Breast epithelium (tissue), 4 donors: ENCODE results near the gene GNAO1. TPM values are rescaled to one million over a fixed set of nuclear protein-coding genes. Genes with fewer than 3 reads are reported as not detected.

Experiments used
- DNase-seq, 2 donors: peaks; one replicate each; pipeline ENCODE4 v3.0.0-alpha.2; 2019; ENCODE audit warnings: low spot score in 2 of 2
- H3K27ac ChIP-seq, 2 donors: fragments of 200-600 bp; sonication (generic) in 1 of 2; one replicate each; pipeline ENCODE4 v1.5.1; 2016 to 2019; ENCODE audit warnings: mild to moderate bottlenecking in 1 of 2
- H3K27me3 ChIP-seq, 2 donors: fragments of 200-600 bp; sonication (generic) in 1 of 2; one replicate each; pipeline versions ENCODE4 v1.5.1 to v1.6.0; 2017 to 2019; ENCODE audit warnings: control low read depth in 1 of 2, mild to moderate bottlenecking in 1 of 2
- H3K36me3 ChIP-seq: fragments of 200-600 bp; one replicate; pipeline ENCODE4 v1.5.1; 2019
- H3K4me1 ChIP-seq, 2 donors: fragments of 200-600 bp; sonication (generic); one replicate each; pipeline ENCODE4 v1.5.1; 2016 to 2019; ENCODE audit warnings: control low read depth in 1 of 2
- H3K4me3 ChIP-seq, 3 donors: fragments of 200-600 bp; sonication (generic); 1 replicate in 2 of 3; 2 replicates in 1 of 3; pipeline ENCODE4 v1.5.1; 2016 to 2019; ENCODE audit warnings: mild to moderate bottlenecking in 3 of 3, moderate library complexity in 2 of 3
- H3K9me3 ChIP-seq, 2 donors: fragments of 200-600 bp; sonication (generic) in 1 of 2; one replicate each; pipeline ENCODE4 v1.5.1; 2016 to 2019; ENCODE audit warnings: control low read depth in 1 of 2
- POLR2A ChIP-seq: fragments of 450-650 bp; IDR thresholded peaks from one replicate; pipeline ENCODE4 v1.6.1; 2016; ENCODE audit warnings: antibody characterized with exemption, mild to moderate bottlenecking, moderate library complexity
- POLR2AphosphoS5 ChIP-seq, 3 donors: sonication (generic); formaldehyde crosslinking; IDR thresholded peaks; one replicate each; pipeline ENCODE4 v1.6.1; 2017; ENCODE audit warnings: antibody characterized with exemption in 3 of 3
- intact Hi-C: fragments of 100-400 bp; cut with DNase I; formaldehyde crosslinking; loops from one replicate; pipeline ENCODE4 v1.15.1; 2023; ENCODE audit warnings: low total_unique reads
- total RNA-seq, 3 donors: library from RNA; depleted of rRNA; stranded (reverse); fragments of >200 nt; gene quantifications; one replicate each; pipeline ENCODE4 v1.1.0, GENCODE V29; 2016
- TF ChIP-seq, protein P1 (sequence below), 3 donors: fragments of 450-650 bp; IDR thresholded peaks; one replicate each; pipeline ENCODE4 v1.5.1; 2016 to 2017; ENCODE audit warnings: antibody characterized with exemption in 3 of 3, mild to moderate bottlenecking in 3 of 3, moderate library complexity in 3 of 3

GNAO1 gene
- total RNA-seq, 3 donors from 2014 or later, result 0.96 to 1.9 (median 0.98) TPM

DNA sequence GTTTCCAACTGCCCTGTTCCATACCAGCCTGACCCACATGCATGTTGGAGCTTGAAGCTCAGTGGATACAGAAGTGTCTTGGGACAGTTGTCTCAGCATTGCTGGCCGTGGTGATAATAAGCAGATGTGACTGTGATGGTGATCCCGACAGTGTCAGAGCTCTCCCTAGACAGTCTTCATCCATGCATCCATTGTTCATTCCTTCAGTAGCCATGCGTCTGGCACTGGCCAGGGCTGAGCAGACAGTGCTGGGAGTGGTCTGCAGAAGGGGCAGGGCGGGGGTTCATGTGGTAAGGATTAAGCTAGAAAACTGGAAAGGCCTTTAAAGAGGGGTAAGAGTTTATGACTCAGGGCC is 68.1 kb downstream of the GNAO1 start:
- no peak for DNase-seq
- Histone ChIP-seq H3K36me3 (no peaks in the 10 kb centered on the region), H3K4me1 (no peaks in the 10 kb centered on the region), H3K4me3 (no peak overlapping the region), H3K27me3 (no peaks in the 10 kb centered on the region), H3K9me3 (no peaks in the 10 kb centered on the region), H3K27ac (no peak overlapping the region)
- intact Hi-C loops, result no loop called here
- TF ChIP-seq POLR2A, result no peak
- TF ChIP-seq, protein P1, sequence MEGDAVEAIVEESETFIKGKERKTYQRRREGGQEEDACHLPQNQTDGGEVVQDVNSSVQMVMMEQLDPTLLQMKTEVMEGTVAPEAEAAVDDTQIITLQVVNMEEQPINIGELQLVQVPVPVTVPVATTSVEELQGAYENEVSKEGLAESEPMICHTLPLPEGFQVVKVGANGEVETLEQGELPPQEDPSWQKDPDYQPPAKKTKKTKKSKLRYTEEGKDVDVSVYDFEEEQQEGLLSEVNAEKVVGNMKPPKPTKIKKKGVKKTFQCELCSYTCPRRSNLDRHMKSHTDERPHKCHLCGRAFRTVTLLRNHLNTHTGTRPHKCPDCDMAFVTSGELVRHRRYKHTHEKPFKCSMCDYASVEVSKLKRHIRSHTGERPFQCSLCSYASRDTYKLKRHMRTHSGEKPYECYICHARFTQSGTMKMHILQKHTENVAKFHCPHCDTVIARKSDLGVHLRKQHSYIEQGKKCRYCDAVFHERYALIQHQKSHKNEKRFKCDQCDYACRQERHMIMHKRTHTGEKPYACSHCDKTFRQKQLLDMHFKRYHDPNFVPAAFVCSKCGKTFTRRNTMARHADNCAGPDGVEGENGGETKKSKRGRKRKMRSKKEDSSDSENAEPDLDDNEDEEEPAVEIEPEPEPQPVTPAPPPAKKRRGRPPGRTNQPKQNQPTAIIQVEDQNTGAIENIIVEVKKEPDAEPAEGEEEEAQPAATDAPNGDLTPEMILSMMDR (IDR thresholded peaks at IDR 0.05), result no peak

DNA sequence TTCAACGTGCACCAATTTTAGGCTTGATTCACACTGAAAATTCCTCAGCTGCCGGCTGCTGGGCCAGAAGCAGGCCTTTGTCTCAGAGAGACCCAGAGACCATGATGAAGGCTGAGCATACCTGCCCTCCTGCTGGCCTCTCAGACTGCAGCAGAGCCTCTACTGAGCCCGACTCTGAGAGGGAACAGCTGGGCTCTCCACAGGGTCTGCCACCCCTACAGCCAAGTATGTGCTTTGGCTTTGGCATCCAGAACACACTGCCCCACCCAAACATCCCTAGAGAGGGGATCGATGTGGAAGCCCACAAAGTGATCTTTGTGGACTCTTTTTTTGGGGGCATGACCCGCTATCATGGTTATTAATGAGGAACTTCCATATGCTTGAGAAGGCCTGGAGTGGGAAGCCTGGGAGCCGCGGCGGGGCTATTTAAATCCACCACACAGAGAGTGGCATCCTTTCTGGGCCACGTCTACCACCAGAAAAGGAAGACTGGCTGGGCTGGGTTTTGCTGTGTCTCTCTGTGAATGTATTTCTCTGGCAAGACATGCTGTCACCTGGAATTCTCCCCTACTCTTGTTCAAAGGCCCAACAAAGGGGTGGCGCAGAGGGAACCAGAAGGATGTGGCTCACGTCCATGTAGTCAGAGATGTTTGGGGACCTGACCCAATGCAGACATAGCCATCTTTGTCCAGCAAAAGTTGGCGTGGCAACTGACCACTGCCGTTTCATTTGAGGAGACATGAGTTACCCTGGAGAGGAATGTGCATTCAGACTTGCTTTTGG is 69.3 kb downstream of the GNAO1 start:
- no peaks in the 10 kb centered on the region for H3K9me3 ChIP-seq
- no peak for TF ChIP-seq POLR2AphosphoS5 (IDR thresholded peaks at IDR 0.05)
- TF ChIP-seq POLR2A, result no peak
- TF ChIP-seq, protein P1 (IDR thresholded peaks at IDR 0.05), result no peak
- no peaks in the 10 kb centered on the region for H3K4me1 ChIP-seq
- no peaks in the 10 kb centered on the region for H3K27me3 ChIP-seq
- intact Hi-C loops, result no loop called here
- H3K27ac ChIP-seq, result no peak overlapping the region
- DNase-seq, result no peak
- no peak overlapping the region for H3K4me3 ChIP-seq
- no peaks in the 10 kb centered on the region for H3K36me3 ChIP-seq

DNA sequence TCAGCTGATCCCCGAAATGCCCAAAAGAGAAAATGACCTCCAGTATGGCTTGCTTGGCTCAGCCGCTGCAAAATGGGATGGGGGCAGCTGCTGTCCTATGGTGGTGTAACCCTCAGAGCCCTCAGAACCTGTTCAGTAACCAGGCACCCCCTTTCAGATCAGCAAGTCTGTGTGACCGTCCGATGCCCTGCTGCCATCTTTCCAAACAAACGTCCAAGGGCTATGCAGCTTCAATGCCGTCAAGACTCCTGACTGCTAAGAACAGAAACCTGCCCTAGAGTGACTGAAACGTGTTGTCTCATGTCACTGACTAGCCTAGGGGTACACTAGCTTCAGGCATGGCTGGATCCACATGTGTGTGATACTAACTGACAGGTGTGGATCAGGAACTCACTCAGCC is 70.4 kb downstream of the GNAO1 start:
- TF ChIP-seq, protein P1 (IDR thresholded peaks at IDR 0.05), result no peak
- TF ChIP-seq POLR2A (no peak), POLR2AphosphoS5 (IDR thresholded peaks at IDR 0.05) (no peak)
- no peak overlapping the region for H3K27ac ChIP-seq
- no peaks in the 10 kb centered on the region for H3K36me3 ChIP-seq
- H3K9me3 ChIP-seq, result no peaks in the 10 kb centered on the region
- no peak overlapping the region for H3K4me3 ChIP-seq
- intact Hi-C loops, result no loop called here
- DNase-seq, result no peak
- no peaks in the 10 kb centered on the region for H3K27me3 ChIP-seq
- H3K4me1 ChIP-seq, result no peaks in the 10 kb centered on the region

DNA sequence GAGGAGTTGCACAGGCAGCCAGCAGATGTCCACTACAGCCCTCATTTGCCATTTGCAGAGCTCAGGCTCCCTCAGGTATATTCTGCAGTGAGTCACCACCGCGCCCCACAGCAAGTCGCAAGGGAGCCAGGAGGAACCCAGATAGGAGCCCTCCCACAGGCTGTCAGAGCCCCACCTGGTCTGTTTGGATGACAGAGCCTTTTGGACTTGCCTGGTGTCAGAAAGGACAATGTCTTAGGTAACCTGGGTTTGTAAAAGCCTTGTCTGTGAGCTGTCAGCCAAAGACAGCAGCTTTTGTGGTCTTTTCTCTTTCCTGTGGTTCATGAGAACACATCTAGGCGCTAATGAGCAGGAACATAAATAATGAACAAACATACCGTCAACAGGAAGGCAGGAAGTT is 70.9 kb downstream of the GNAO1 start:
- Histone ChIP-seq H3K4me3 (no peak overlapping the region), H3K36me3 (no peaks in the 10 kb centered on the region), H3K27ac (no peak overlapping the region), H3K9me3 (no peaks in the 10 kb centered on the region), H3K27me3 (no peaks in the 10 kb centered on the region), H3K4me1 (no peaks in the 10 kb centered on the region)
- DNase-seq, result no peak
- TF ChIP-seq POLR2AphosphoS5 (IDR thresholded peaks at IDR 0.05), result no peak
- TF ChIP-seq, protein P1 (IDR thresholded peaks at IDR 0.05), result no peak
- no peak for TF ChIP-seq POLR2A
- intact Hi-C loops, result no loop called here

DNA sequence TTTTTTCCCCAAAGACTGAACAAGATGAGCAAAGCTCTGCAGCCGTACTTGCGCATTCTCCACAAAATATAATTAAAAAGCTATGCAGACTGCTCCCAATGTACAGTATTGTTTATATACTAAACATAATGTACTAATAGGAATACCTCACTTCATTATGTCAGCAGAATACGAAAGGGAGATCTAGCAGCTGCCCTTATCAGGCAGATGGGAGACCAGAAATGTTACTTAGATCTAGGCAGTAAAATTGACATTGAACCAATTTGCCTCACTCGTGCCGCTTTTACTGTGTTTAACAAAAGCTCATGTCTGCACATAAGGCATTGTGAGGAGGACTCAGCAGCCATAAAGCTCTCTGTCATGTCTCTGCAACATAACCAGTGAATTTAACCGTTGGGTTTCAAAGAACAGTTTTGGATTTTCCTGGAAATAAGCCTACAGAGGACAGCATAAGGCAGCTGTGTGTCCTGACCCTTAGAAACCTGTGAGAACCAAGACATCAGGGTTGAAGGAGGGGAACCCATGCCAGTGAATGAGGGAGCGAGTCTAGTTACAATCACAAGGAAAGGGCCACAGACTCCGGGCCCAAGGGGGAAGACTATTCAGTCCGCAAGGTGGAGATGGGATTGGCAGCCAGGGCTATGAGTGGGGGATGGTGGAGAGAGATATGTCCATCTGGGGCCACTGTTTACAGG is 71.4 kb downstream of the GNAO1 start:
- DNase-seq, result no peak
- Histone ChIP-seq H3K27me3 (no peaks in the 10 kb centered on the region), H3K4me1 (no peaks in the 10 kb centered on the region), H3K36me3 (no peaks in the 10 kb centered on the region), H3K27ac (peak overlapping the region in 1 of 2 donors; percentile 58), H3K9me3 (no peaks in the 10 kb centered on the region), H3K4me3 (no peak overlapping the region)
- no peak for TF ChIP-seq POLR2AphosphoS5 (IDR thresholded peaks at IDR 0.05)
- no peak for TF ChIP-seq POLR2A
- TF ChIP-seq, protein P1 (IDR thresholded peaks at IDR 0.05), result no peak
- intact Hi-C loops, result no loop called here
